Right hindlimb (tissue), 1 donor: Measurements from ENCODE around the gene ITGAX.

Experiments used
- DNase-seq: peaks from one replicate; pipeline ENCODE4 v3.0.0-alpha.2; 2018

ITGAX gene

DNA sequence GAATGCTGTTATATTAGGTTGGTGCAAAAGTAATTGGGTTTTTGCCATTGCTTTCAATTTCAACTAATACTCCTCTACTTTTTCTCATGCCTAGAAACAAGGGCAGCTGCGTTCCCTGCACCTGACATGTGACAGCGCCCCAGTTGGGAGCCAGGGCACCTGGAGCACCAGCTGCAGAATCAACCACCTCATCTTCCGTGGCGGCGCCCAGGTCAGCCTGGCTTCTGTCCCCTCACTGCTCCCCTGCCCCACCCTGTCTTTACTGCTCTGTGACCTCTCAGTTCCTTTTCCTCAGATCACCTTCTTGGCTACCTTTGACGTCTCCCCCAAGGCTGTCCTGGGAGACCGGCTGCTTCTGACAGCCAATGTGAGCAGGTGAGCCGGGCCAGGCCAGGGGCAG, 21.7 kb downstream of the ITGAX start:
- no peak for DNase-seq

DNA sequence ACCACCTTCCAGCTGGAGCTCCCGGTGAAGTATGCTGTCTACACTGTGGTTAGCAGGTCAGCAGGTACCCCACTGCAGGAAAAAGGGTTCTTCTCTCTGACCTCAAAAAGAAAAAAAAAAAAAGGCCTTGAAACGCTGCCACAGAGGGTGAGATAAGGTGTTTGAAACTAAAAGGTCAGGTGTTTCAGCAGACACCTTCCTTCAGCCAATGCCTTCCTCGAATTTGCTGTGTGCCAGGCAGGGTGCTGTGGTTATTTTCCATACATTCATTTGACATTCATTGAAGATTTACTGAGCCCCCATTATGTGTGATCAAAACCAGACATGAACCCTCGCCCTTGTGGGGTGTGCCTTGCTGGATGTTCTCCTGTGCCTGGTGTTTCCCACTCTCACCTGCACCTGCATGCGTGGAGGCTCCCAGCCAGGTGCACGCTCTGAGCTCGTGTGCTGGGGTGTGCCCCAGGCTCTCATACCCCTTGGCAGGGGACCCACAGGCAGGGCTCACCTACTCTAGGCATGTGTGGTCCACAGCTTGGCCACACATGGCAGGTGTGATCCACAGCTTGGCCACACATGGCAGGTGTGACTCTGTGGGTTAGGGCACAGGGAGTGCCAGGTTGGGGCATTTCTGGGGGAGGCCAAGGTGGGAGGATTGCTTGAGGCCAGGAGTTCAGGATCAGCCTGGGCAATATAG, 22.4 kb downstream of the ITGAX start:
- no peak for DNase-seq

- no peak for DNase-seq
These were observed 25.2 kb downstream of the ITGAX start for GRCh38 chr16:31380201-31380600.

- DNase-seq, result peak; percentile 42
These were observed 27.6 kb downstream of the ITGAX start for GRCh38 chr16:31382485-31383161.

DNA sequence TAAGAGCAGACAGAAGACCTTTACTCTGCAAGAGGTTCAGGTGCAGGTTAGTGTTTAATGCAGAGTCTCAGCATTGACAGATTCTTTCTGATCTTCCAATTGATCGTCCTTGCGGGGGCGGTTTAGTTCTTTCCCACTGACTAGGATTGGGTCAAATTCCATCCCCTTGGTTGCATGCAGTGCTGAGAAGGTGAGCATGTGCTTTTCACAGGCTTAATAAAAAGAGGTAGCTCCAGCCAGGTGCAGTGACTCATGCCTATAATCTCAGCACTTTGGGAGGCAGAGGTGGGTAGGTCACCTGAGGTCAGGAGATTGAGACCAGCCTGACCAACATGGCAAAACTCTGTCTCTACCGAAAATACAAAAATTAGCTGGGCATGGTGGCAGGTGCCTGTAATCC, 30.7 kb downstream of the ITGAX start:
- DNase-seq, result no peak

GRCh38 chr16:31386157-31386984, 31.4 kb downstream of the ITGAX start:
- no peak for DNase-seq

GRCh38 chr16:31388535-31388934, 33.6 kb downstream of the ITGAX start:
- DNase-seq, result no peak

DNA sequence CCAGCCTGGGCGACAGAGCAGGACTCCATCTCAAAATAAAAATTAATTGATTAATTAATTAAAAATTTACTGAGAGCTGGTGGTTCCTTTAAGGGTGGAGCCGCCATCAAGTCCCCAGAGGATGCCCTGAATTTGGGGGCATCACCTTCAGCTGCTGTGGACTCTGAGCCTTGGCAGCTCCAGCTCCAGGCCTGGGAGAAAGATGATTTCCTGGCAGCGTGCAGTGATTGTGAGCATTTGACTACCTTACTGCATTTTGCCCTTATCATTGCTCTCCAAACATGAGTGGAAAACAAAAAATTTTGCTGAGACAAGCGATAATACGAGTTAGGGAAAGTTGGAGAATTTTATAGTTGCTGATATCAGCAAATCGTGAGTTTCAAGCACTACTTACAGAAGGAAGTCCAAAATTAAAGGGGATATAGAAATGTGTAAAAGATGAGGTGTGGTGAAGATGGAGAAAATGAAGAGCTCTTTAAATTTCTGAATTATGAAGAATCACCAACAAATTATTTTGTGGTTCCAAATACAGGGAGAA, 35.6 kb downstream of the ITGAX start:
- DNase-seq, result no peak

DNA sequence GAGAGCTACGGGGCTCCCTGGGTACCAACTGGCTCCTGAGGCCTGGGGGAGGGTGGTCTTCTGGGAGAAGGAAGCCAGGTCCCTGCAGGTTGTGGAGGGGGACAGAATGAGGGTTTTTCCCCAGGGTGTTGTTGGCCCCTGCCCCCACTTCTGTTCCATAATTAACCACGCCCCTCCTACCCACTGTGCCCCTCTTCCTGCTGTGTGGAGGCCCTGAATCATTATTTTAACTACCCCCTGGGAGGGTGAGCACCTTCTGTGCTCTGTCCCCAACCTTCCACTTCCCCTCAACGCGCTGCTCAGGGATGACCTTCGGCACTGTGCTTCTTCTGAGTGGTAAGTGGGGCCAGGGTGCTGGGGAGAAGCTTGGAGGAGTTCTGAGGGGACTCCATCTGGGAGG, 38.1 kb downstream of the ITGAX start, which contains the start of gene ITGAD:
Gene ITGAD (plus strand): TSS at position 280 of the 400 bp plus-strand sequence. CDS start 26 bp downstream, at position 306.
- no peak for DNase-seq

GRCh38 chr16:31395647-31396046, 40.7 kb downstream of the ITGAX start:
- no peak for DNase-seq

DNA sequence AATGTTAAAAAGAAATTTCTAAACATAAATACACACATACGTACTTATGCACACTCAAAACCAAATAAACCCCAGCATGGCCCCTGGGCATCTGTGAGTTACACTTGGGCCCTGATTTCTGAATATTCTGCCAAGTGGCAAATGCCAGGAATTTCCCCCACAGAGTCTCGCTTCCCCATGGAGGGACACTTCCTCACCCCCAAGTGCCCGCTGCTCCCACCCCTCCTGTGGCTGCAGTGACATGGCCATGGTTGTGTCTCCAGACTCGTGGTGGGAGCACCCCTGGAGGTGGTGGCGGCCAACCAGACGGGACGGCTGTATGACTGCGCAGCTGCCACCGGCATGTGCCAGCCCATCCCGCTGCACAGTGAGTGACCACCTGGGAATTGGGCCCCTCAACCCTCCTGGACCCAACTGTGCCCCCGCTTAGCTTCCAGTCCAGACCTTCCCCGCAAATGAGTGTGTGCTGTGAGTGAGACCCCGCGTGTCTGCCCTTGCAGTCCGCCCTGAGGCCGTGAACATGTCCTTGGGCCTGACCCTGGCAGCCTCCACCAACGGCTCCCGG, 42.2 kb downstream of the ITGAX start:
- no peak for DNase-seq

DNA sequence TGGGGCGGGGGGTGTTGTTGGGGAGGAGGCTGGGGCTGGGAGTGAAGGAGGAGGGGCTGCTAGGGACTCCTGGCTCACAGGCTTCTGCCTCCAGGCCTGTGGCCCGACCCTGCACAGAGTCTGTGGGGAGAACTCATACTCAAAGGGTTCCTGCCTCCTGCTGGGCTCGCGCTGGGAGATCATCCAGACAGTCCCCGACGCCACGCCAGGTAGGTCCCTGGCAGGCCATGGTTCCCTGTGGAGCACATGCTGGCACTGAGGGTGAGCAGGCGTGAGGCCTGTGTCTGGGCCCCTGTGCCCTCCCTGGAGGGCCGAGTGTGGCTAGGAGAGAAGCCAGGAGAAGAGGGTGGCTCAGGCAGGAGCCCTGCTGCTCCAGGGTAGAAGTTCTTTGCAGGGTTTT, 42.7 kb downstream of the ITGAX start:
- no peak for DNase-seq

DNA sequence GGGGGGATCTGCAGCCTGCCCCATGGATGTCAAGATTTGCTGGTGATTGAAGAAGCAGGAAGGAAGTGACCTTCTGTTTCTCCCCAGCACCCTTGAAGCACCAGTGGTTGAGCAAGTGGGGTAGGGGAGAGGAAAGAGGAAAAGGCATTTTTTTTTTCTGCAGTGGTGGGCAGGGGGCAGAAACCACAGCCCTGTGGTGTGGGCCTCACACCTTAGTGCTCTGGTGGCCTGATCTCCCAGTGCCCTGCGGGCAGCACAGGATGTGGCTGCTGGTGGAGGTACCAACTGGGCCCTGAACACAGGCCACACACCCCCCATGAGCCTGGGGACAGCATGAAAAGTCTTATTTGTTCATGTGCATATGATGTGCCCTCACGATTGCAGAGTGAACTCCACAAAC, 45.2 kb downstream of the ITGAX start:
- DNase-seq, result no peak

GRCh38 chr16:31401436-31401835, 46.5 kb downstream of the ITGAX start:
- no peak for DNase-seq

DNA sequence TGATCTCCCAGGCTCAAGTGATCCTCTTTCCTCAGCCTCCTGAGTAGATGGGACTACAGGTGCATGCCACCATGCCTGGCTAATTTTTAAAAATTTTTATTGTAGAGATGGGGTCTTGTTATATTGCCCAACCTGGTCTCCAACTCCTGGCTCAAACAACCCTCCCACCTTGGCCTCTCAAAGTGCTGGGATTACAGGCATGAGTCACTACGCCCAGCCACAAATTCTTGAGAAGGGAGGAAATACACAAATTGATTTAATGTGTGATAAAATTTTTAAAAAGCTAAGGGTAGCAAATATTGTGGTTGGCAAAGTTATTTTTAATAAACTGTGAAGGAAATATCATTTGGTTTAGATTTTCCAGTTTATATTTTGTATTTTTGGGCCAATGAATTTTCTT, 47.7 kb downstream of the ITGAX start:
- DNase-seq, result no peak

GRCh38 chr16:31403590-31404352, 48.8 kb downstream of the ITGAX start:
- no peak for DNase-seq

DNA sequence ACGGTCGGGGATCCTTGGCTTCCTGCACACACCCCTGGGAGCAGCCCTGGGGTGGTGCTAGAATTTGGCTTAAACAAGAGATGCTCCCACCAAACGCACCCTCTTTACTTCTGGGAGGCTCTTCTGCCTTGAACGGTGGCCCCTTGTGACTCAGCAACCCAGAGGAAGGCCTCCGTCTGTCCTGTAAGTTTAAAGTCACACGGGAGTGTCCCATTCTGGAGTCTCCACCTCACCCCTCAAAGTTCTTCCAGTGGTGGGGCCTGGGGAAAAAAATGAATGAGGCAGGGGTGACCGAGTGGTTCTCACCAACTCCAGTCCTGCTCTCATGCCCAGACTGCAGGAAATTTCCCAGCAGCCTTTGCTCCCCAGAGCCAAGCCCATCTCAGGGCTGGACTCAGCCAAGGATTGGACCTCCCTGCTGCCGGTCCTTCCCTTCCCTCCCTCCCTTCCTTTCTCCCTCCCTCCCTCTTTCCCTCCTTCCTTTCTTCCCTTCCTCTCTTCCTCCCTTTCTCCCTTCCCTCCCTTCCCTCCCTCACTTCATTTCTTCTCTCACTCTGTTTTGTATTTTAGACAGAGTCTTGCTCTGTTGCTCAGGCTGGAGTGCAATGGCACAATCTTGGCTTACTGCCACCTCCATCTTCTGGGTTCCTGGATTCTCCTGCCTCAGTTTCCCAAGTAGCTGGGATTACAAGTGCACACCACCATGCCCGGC, 49.5 kb downstream of the ITGAX start:
- no peak for DNase-seq

DNA sequence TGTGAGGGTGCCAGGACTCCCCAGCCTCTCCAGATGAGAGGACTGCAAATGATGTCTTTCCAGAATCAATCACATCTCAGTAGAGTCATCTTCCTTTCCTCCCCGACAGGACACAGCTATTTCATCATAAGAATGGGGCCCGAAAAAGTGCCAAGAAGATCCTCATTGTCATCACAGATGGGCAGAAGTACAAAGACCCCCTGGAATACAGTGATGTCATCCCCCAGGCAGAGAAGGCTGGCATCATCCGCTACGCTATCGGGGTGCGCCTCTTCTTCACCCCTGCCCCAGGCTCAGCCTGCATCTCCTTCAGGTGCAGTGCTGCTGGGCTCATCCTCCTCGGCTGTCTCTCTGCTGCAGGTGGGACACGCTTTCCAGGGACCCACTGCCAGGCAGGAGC, 52.4 kb downstream of the ITGAX start:
- no peak for DNase-seq

DNA sequence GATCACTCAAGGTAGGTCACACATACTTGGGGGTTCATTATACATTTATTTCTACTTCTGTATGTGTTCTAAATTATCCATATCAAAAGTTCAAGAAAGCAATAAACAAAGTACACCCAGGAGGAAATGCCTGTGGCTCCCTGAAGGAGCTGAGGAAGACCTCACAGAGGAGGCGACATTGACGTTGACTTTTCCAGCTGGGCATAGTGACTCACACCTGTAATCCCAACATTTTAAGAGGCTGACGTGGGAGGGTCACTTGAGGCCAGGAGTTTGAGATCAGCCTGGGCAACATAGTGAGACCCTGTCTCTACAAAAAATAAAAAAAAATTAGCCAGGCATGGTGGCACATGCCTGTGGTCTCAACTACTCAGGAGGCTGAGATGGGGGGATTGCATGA, 54.5 kb downstream of the ITGAX start:
- DNase-seq, result no peak

- no peak for DNase-seq
These were observed 55.1 kb downstream of the ITGAX start for GRCh38 chr16:31410082-31410481.

DNA sequence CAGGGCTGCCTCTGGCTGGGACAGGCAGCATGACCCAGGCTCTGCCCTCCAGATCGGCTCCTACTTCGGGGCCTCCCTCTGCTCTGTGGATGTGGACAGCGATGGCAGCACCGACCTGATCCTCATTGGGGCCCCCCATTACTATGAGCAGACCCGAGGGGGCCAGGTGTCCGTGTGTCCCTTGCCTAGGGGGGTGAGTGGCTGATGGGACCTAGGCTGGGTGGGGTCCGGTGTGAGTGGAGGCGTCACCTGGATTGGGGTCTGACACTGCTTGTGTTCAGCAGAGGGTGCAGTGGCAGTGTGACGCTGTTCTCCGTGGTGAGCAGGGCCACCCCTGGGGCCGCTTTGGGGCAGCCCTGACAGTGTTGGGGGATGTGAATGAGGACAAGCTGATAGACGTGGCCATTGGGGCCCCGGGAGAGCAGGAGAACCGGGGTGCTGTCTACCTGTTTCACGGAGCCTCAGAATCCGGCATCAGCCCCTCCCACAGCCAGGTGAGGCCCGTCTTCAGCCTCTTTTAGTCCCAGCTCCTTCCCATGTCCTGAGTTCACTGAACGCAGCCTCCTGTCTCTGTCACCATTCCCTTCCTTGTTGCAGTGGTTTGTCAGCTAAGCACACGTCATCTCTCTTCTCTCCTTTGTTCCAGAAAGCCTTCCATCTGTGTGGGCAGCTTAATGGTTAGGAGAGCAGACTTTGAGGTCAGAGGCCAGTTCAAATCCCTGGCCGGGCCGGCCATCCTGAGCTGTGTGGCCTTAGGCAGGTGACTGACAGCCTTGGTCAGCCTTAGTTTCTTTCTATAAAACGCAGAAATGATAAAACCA, 56.3 kb downstream of the ITGAX start:
- no peak for DNase-seq
